MM.1S (cell line): ENCODE measurements around the gene ZNF805.
"Not testable (repeated sequence)": the region's sequence is repeated elsewhere in the genome, so short reads cannot be mapped to it uniquely, and the experiment has no call there.

Experiments used
- DNase-seq: peaks from one replicate; pipeline ENCODE4 v3.0.0-alpha.2; 2015
- H2AFZ ChIP-seq: fragments of 300-600 bp; sonication (generic); 2 replicates; pipeline ENCODE4 v1.6.0; 2016; ENCODE audit warnings: antibody characterized with exemption, low read length
- H3F3A ChIP-seq: fragments of 300-600 bp; sonication (generic); 2 replicates; pipeline ENCODE4 v1.6.1; 2016; ENCODE audit warnings: mild to moderate bottlenecking, antibody characterized with exemption, low read length, moderate library complexity, mixed read lengths; ENCODE audit not compliant: insufficient read depth
- H3K27ac ChIP-seq: fragments of 300-600 bp; sonication (generic); 2 replicates; pipeline ENCODE4 v1.5.1; 2016; ENCODE audit warnings: mild to moderate bottlenecking, low read length
- H3K27me3 ChIP-seq: fragments of 300-600 bp; sonication (generic); replicated peaks from 2 replicates; pipeline ENCODE4 v1.6.0; 2016; ENCODE audit warnings: low read length; ENCODE audit not compliant: insufficient read depth
- H3K36me3 ChIP-seq: fragments of 300-600 bp; sonication (generic); replicated peaks from 2 replicates; pipeline ENCODE4 v1.6.1; 2016; ENCODE audit warnings: mild to moderate bottlenecking, low read length, mixed read lengths; ENCODE audit not compliant: insufficient read depth
- H3K4me1 ChIP-seq: fragments of 300-600 bp; sonication (generic); 2 replicates; pipeline ENCODE4 v1.6.1; 2016; ENCODE audit warnings: low read length, mixed read lengths
- H3K4me2 ChIP-seq: fragments of 300-600 bp; sonication (generic); 2 replicates; pipeline ENCODE4 v1.6.0; 2016; ENCODE audit warnings: low read depth, low read length
- H3K4me3 ChIP-seq: fragments of 300-600 bp; sonication (generic); 2 replicates; pipeline ENCODE4 v1.5.1; 2016; ENCODE audit warnings: low read length, mixed read lengths
- H3K79me2 ChIP-seq: fragments of 300-600 bp; sonication (generic); 2 replicates; pipeline ENCODE4 v1.6.1; 2016; ENCODE audit warnings: mixed run types, low read length, mixed read lengths
- H3K9ac ChIP-seq: fragments of 300-600 bp; sonication (generic); 2 replicates; pipeline ENCODE4 v1.6.1; 2016; ENCODE audit warnings: low read length, mixed read lengths
- H3K9me2 ChIP-seq: fragments of 300-600 bp; sonication (generic); replicated peaks from 2 replicates; pipeline ENCODE4 v1.6.1; 2016; ENCODE audit warnings: mild to moderate bottlenecking, low read length, mixed read lengths; ENCODE audit not compliant: insufficient read depth
- H3K9me3 ChIP-seq: fragments of 300-600 bp; sonication (generic); replicated peaks from 2 replicates; pipeline ENCODE4 v1.6.1; 2016; ENCODE audit warnings: mild to moderate bottlenecking, low read length, mixed read lengths; ENCODE audit not compliant: insufficient read depth
- H4K20me1 ChIP-seq: fragments of 300-600 bp; sonication (generic); 2 replicates; pipeline ENCODE4 v1.6.1; 2016; ENCODE audit warnings: mild to moderate bottlenecking, low read length, moderate library complexity, mixed read lengths; ENCODE audit not compliant: insufficient read depth
- EZH2 ChIP-seq: fragments of 300-600 bp; sonication (generic); optimal IDR thresholded peaks from 2 replicates; pipeline ENCODE3; 2017; ENCODE audit warnings: low read depth, mild to moderate bottlenecking, antibody characterized with exemption, low read length, mixed read lengths
- EZH2phosphoT487 ChIP-seq: fragments of 300-600 bp; sonication (generic); IDR thresholded peaks from 2 replicates; pipeline ENCODE4 v1.6.1; 2018; ENCODE audit warnings: antibody characterized with exemption, low read length
- TF ChIP-seq, protein P1 (sequence below): fragments of 300-600 bp; sonication (generic); IDR thresholded peaks from 2 replicates; pipeline ENCODE4 v1.5.1; 2016; ENCODE audit warnings: antibody characterized with exemption, low read length, mixed read lengths

Gene ZNF805

DNA sequence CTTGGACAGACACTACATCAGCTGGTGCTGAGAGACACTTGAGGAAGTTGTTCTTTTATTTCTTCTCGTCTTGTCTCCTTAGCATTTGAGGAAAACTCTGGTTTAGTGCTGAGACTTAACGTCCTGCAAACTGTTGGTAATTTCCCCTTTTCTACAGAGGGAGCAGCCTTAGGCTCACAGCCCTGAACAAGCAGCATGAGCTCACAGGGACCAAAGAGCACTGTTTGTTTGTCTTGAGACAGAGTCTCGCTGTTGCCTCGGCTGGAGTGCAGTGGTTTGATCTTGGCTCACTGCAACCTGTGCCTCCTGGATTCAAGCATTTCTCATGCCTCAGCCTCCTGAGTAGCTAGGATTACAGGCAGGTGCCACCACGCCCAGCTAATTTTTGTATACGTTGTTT lies 5.5 kb downstream of the ZNF805 start:
- H3K27ac ChIP-seq = no peak overlapping the region
- peaks cover 43% of the 10 kb centered on the region for H3K79me2 ChIP-seq
- TF ChIP-seq, protein P1, sequence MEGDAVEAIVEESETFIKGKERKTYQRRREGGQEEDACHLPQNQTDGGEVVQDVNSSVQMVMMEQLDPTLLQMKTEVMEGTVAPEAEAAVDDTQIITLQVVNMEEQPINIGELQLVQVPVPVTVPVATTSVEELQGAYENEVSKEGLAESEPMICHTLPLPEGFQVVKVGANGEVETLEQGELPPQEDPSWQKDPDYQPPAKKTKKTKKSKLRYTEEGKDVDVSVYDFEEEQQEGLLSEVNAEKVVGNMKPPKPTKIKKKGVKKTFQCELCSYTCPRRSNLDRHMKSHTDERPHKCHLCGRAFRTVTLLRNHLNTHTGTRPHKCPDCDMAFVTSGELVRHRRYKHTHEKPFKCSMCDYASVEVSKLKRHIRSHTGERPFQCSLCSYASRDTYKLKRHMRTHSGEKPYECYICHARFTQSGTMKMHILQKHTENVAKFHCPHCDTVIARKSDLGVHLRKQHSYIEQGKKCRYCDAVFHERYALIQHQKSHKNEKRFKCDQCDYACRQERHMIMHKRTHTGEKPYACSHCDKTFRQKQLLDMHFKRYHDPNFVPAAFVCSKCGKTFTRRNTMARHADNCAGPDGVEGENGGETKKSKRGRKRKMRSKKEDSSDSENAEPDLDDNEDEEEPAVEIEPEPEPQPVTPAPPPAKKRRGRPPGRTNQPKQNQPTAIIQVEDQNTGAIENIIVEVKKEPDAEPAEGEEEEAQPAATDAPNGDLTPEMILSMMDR = no peak
- TF ChIP-seq EZH2 (no peak), EZH2phosphoT487 (no peak)
- H3K9ac ChIP-seq = no peak overlapping the region
- H3F3A ChIP-seq = peaks cover 5% of the 10 kb centered on the region; the same call in 1 of the 2 replicates
- H3K4me3 ChIP-seq = no peak overlapping the region
- H2AFZ ChIP-seq = no peak overlapping the region
- no peaks in the 10 kb centered on the region for H3K9me2 ChIP-seq
- peaks cover 8% of the 10 kb centered on the region; the same call in 1 of the 2 replicates for H3K4me1 ChIP-seq
- H3K9me3 ChIP-seq = no peaks in the 10 kb centered on the region
- H3K4me2 ChIP-seq = no peak overlapping the region
- no peaks in the 10 kb centered on the region for H4K20me1 ChIP-seq
- no peaks in the 10 kb centered on the region for H3K27me3 ChIP-seq
- no peak for DNase-seq
- H3K36me3 ChIP-seq = no peaks in the 10 kb centered on the region; the same call in 1 of the 2 replicates

DNA sequence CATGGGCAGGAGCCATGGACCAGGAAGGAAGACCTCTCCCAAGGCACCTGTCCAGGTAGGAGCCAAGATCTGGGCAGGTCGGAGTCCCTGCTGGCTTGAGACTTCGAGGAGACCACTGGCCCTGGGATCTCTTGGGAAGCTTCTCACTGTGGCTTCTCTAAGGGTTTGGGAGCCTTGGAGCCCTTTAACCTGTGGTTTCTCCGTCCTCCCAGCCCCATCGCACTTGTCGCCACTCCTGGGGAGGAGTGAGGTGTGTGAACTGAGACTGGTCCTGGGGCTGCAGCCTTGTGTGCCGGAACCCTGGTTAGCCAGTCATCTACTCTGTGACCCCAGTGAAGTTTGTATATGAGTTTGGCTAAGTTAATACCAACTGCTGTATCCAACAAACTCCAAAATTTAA lies 8.2 kb downstream of the ZNF805 start:
- H3K27ac ChIP-seq = no peak overlapping the region
- TF ChIP-seq EZH2 (no peak), EZH2phosphoT487 (no peak)
- TF ChIP-seq, protein P1 = no peak
- H3K79me2 ChIP-seq = peaks cover 16% of the 10 kb centered on the region
- no peaks in the 10 kb centered on the region for H3K9me2 ChIP-seq
- no peaks in the 10 kb centered on the region for H3K27me3 ChIP-seq
- no peaks in the 10 kb centered on the region for H3K9me3 ChIP-seq
- peaks cover 9% of the 10 kb centered on the region; the same call in 1 of the 2 replicates for H3K36me3 ChIP-seq
- no peaks in the 10 kb centered on the region for H4K20me1 ChIP-seq
- no peaks in the 10 kb centered on the region for H3F3A ChIP-seq
- H3K4me2 ChIP-seq = no peak overlapping the region
- no peaks in the 10 kb centered on the region for H3K4me1 ChIP-seq
- no peak overlapping the region for H2AFZ ChIP-seq
- no peak overlapping the region for H3K9ac ChIP-seq
- no peak for DNase-seq
- no peak overlapping the region for H3K4me3 ChIP-seq

- Histone ChIP-seq H3K9me3 (no peaks in the 10 kb centered on the region), H3K27me3 (no peaks in the 10 kb centered on the region), H3K79me2 (peaks cover 14% of the 10 kb centered on the region), H3K4me3 (no peak overlapping the region), H3K36me3 (peaks cover 13% of the 10 kb centered on the region; the same call in 1 of the 2 replicates), H3K9ac (no peak overlapping the region), H3K4me2 (no peak overlapping the region), H3K27ac (no peak overlapping the region), H3K4me1 (no peaks in the 10 kb centered on the region), H3F3A (no peaks in the 10 kb centered on the region), H2AFZ (no peak overlapping the region), H3K9me2 (no peaks in the 10 kb centered on the region), H4K20me1 (no peaks in the 10 kb centered on the region)
- TF ChIP-seq EZH2 (no peak), EZH2phosphoT487 (no peak)
- TF ChIP-seq, protein P1 = no peak
- DNase-seq = no peak
Measured at GRCh38 chr19:57249329-57249728, 8.9 kb downstream of the ZNF805 start.

- not testable (repeated sequence) for H3K79me2 ChIP-seq, H3F3A ChIP-seq, H3K9me2 ChIP-seq, H3K27ac ChIP-seq, H3K4me2 ChIP-seq, H3K9ac ChIP-seq, H3K4me3 ChIP-seq, DNase-seq, H3K27me3 ChIP-seq, H4K20me1 ChIP-seq, H2AFZ ChIP-seq, H3K9me3 ChIP-seq, H3K4me1 ChIP-seq
- peaks cover 13% of the 10 kb centered on the region; the same call in 1 of the 2 replicates for H3K36me3 ChIP-seq
Measured at GRCh38 chr19:57253767-57254166, 13.3 kb downstream of the ZNF805 start.
